Duodenal mucosa (tissue), 2 donors: ENCODE measurements around the gene TRMO.
"Not testable (repeated sequence)": the region's sequence is repeated elsewhere in the genome, so short reads cannot be mapped to it uniquely, and the experiment has no call there.

Experiments
- H3K27ac ChIP-seq: one replicate; pipeline ENCODE4 v1.7.0; 2013; ENCODE audit warnings: low read depth, low read length
- H3K27me3 ChIP-seq, 2 donors: one replicate each; pipeline ENCODE4 v1.7.0; 2013; ENCODE audit warnings: low read length in 2 of 2, control low read depth in 1 of 2; ENCODE audit not compliant: insufficient read depth in 2 of 2, control insufficient read depth in 1 of 2
- H3K36me3 ChIP-seq, 2 donors: one replicate each; pipeline ENCODE4 v1.7.0; 2013; ENCODE audit warnings: low read length in 2 of 2, control low read depth in 1 of 2; ENCODE audit not compliant: insufficient read depth in 2 of 2, control insufficient read depth in 1 of 2
- H3K4me1 ChIP-seq, 2 donors: one replicate each; pipeline ENCODE4 v1.7.0; 2013; ENCODE audit warnings: low read length in 2 of 2, control low read depth in 1 of 2; ENCODE audit not compliant: insufficient read depth in 2 of 2, control insufficient read depth in 1 of 2
- H3K4me3 ChIP-seq, 2 donors: one replicate each; pipeline ENCODE4 v1.7.0; 2013; ENCODE audit warnings: low read length in 2 of 2, low read depth in 1 of 2
- H3K9ac ChIP-seq, 2 donors: one replicate each; pipeline ENCODE4 v1.7.0; 2013; ENCODE audit warnings: low read length in 2 of 2, low read depth in 1 of 2
- H3K9me3 ChIP-seq, 2 donors: one replicate each; pipeline ENCODE4 v1.7.0; 2013; ENCODE audit warnings: low read length in 2 of 2, control low read depth in 1 of 2; ENCODE audit not compliant: control insufficient read depth in 1 of 2

Gene TRMO

GRCh38 chr9:97959585-97959984 is 37.3 kb upstream of the TRMO start:
- Histone ChIP-seq H3K27me3 (no peaks in the 10 kb centered on the region), H3K9me3 (no peaks in the 10 kb centered on the region), H3K4me3 (no peak overlapping the region), H3K9ac (no peak overlapping the region), H3K27ac (no peak overlapping the region), H3K4me1 (no peaks in the 10 kb centered on the region), H3K36me3 (no peaks in the 10 kb centered on the region)

DNA sequence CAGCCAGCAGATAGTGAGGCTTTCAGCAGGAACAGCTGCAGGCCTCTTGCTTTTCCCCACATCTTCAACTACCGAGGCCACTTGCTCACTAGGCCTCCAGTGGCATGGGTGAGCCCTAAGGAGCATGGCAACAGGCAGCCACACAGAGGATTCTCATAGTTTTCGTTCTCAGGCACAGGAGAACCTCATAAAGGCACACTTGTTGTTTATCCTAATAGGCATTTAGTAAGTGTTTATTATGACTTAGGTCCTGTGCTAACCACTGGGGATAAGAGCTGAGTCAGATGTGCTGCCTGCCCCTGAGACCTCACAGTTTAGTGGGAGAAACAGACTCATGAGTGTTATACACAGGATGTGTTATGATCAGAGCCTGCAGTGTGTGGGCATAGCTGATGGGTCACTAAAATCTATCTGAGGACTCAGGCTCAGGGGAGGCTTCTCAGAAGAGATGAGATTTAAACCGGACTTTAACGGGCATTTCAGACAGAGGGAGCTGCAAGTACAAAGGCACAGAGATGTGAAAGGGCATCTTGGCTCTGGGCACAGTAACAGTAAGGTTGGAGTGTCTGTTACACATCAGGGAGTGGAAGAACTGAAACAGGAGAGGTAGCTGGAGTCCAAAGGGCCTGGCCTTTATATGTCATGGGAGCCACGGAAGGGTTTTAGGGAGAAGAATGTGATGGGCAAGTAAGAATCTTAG is 36.7 kb upstream of the TRMO start:
- Histone ChIP-seq H3K27me3 (no peaks in the 10 kb centered on the region), H3K4me3 (no peak overlapping the region), H3K9ac (no peak overlapping the region), H3K4me1 (no peaks in the 10 kb centered on the region), H3K27ac (no peak overlapping the region), H3K36me3 (no peaks in the 10 kb centered on the region), H3K9me3 (no peaks in the 10 kb centered on the region)

DNA sequence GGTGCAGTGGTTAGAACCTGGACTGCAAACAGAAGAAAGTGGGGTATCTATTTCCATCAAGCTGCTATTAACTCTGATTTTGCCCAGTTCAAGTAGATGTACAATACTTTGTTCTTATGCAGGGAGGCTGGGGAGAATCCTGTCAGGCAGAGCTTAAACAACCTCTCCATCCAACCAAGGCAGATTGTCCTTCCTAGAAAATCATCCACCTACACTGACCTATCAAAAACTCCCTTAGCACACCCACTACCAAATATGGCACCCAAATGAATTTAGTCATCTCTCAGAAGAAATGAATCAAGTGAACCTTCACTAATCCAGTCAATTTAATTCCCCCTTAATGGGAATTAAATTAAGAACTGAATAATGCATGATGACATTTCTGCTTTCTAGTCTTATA is 34.0 kb upstream of the TRMO start:
- Histone ChIP-seq H3K27ac (no peak overlapping the region), H3K9me3 (no peaks in the 10 kb centered on the region), H3K9ac (no peak overlapping the region), H3K4me3 (no peak overlapping the region), H3K27me3 (no peaks in the 10 kb centered on the region), H3K4me1 (no peaks in the 10 kb centered on the region), H3K36me3 (no peaks in the 10 kb centered on the region)

DNA sequence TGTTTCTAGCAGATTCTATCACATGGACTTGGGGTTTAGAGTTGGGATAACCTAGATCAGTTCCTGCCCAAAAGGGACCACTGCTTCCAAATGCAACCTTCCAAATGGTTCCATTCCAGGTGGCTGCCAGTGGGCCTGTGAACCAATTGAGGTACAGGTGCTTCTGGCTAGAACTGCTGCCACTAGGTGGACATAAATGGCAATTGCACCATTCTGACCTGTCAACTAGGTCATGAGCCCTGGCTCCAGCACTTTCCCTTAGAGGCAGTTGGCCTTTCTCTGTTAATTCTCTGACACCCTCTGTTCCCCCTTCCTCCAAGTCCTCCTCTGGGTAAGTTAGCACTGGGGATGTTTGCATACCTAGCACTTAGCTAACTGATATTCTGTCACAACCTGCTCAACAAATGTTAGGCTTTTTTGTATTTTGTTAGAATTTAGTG is 32.3 kb upstream of the TRMO start:
- H3K36me3 ChIP-seq, result no peaks in the 10 kb centered on the region
- peaks cover 0 to 4% of the 10 kb centered on the region in 2 donors for H3K9me3 ChIP-seq
- no peaks in the 10 kb centered on the region for H3K4me1 ChIP-seq
- no peaks in the 10 kb centered on the region for H3K27me3 ChIP-seq
- no peak overlapping the region for H3K9ac ChIP-seq
- no peak overlapping the region for H3K27ac ChIP-seq
- H3K4me3 ChIP-seq, result no peak overlapping the region

DNA sequence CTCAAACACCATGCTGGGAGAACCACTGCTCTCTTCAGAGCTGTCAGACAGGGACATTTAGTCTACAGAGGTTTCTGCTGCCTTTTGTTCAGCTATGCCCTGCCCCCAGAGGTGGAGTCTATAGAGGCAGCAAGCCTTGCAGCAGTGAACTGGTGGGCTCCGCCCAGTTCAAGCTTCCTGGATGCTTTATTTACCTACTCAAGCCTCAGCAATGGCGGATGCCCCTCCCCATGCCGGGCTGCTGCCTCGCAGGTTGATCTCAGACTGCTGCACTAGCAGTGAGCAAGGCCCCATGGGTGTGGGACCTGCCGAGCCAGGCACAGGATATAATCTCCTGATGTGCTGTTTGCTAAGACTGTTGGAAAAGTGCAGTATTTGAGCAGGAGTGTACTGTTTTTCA is 28.6 kb upstream of the TRMO start:
- H3K4me1 ChIP-seq, H3K27me3 ChIP-seq, H3K36me3 ChIP-seq, H3K9me3 ChIP-seq, H3K4me3 ChIP-seq, H3K9ac ChIP-seq, H3K27ac ChIP-seq: not testable (repeated sequence)

GRCh38 chr9:97947094-97947493 is 24.8 kb upstream of the TRMO start:
- not testable (repeated sequence) for H3K36me3 ChIP-seq, H3K9me3 ChIP-seq, H3K27me3 ChIP-seq, H3K9ac ChIP-seq, H3K27ac ChIP-seq, H3K4me3 ChIP-seq, H3K4me1 ChIP-seq

- H3K9ac ChIP-seq, H3K4me3 ChIP-seq, H3K4me1 ChIP-seq, H3K27ac ChIP-seq, H3K36me3 ChIP-seq, H3K9me3 ChIP-seq, H3K27me3 ChIP-seq: not testable (repeated sequence)
These were observed 23.2 kb upstream of the TRMO start for GRCh38 chr9:97945470-97945869.

DNA sequence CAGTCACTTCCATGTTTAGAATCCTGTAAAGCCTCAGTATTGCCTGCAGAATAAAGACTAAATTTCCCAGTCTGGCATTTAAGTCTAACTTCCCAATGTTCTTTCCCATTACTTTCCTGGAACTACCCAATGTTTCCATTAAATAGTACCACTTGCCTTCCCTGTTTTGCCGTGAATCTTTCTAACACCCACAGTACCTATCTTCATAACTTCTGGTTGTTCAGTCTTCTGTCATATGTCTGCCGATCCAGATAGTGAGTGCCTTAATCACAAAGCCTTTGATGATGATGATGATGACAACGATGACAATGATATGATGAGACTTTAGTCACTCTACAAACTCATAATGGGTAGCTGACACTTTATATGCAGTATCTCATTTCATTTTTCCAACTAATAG is 22.3 kb upstream of the TRMO start:
- H3K27me3 ChIP-seq, result no peaks in the 10 kb centered on the region
- no peak overlapping the region for H3K9ac ChIP-seq
- H3K27ac ChIP-seq, result no peak overlapping the region
- H3K4me1 ChIP-seq, result no peaks in the 10 kb centered on the region
- no peaks in the 10 kb centered on the region for H3K36me3 ChIP-seq
- H3K9me3 ChIP-seq, result no peaks in the 10 kb centered on the region
- no peak overlapping the region for H3K4me3 ChIP-seq

DNA sequence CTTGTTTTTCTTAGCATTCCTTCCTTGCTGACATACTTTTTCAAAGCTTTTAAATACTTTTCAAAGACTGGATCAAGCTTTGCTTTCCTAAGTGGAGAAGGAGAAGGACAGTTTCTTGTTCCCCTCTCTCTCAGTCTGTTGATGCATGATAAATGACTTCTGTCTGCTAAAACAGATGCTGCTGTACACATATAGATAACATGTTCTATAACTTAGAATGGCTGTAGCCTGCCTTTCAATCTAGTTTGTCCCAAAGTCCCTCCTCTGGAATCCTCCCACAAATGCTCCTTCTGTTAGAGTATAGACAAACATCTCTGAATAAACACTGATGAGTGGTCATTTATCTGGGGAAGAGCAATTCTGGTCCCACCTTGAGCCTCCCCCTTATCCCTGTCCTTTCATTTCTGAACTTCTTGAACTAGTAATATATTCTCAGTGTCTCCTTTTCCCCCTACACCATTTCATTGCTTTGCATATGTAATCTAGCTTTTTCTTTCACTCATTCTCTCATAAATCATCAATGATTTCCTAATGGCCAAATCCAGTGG is 21.1 kb upstream of the TRMO start:
- H3K27me3 ChIP-seq, result no peaks in the 10 kb centered on the region
- no peak overlapping the region for H3K4me3 ChIP-seq
- no peaks in the 10 kb centered on the region for H3K4me1 ChIP-seq

GRCh38 chr9:97941323-97941722 is 19.0 kb upstream of the TRMO start:
- H3K4me3 ChIP-seq, result no peak overlapping the region
- H3K4me1 ChIP-seq, result no peaks in the 10 kb centered on the region

More for the DNA sequence above, 21.1 kb upstream of the TRMO start:
- Histone ChIP-seq H3K9ac (no peak overlapping the region), H3K9me3 (no peaks in the 10 kb centered on the region), H3K36me3 (no peaks in the 10 kb centered on the region), H3K27ac (no peak overlapping the region)

More at GRCh38 chr9:97941323-97941722, 19.0 kb upstream of the TRMO start:
- Histone ChIP-seq H3K9ac (no peak overlapping the region), H3K9me3 (no peaks in the 10 kb centered on the region), H3K27ac (no peak overlapping the region), H3K36me3 (no peaks in the 10 kb centered on the region), H3K27me3 (peaks cover 0 to 3% of the 10 kb centered on the region in 2 donors)
